ENCODE measurements around the gene FNBP1.

Gene FNBP1

DNA sequence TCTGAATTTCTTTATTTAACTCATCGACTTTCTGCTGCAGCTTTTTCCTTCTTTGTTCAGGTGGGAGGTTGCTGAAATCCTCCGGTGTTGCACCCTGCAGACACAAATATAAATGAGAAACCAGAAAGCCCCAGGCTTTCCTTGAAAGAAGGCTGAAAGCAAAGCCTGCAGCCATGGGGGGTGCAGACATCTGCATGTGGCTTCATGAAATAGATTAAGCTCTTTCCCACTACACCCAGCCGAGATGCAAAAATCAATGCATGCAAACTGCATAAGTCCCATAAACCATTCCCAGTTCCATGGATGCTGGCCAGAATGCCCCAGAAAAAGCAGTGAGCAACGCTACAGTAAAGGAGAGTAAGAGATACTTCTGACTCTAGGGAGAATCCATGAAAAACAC lies 134.1 kb downstream of the FNBP1 start:
- DNase-seq (ENCODE audit: low read depth), result no peak
- TF ChIP-seq, protein P1, sequence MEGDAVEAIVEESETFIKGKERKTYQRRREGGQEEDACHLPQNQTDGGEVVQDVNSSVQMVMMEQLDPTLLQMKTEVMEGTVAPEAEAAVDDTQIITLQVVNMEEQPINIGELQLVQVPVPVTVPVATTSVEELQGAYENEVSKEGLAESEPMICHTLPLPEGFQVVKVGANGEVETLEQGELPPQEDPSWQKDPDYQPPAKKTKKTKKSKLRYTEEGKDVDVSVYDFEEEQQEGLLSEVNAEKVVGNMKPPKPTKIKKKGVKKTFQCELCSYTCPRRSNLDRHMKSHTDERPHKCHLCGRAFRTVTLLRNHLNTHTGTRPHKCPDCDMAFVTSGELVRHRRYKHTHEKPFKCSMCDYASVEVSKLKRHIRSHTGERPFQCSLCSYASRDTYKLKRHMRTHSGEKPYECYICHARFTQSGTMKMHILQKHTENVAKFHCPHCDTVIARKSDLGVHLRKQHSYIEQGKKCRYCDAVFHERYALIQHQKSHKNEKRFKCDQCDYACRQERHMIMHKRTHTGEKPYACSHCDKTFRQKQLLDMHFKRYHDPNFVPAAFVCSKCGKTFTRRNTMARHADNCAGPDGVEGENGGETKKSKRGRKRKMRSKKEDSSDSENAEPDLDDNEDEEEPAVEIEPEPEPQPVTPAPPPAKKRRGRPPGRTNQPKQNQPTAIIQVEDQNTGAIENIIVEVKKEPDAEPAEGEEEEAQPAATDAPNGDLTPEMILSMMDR (IDR thresholded peaks at IDR 0.05; ENCODE audit: low read length, missing control alignments), result no peak
- H3K4me3 ChIP-seq (replicated peaks; ENCODE audit: low read depth, low read length), result no peak overlapping the region

DNA sequence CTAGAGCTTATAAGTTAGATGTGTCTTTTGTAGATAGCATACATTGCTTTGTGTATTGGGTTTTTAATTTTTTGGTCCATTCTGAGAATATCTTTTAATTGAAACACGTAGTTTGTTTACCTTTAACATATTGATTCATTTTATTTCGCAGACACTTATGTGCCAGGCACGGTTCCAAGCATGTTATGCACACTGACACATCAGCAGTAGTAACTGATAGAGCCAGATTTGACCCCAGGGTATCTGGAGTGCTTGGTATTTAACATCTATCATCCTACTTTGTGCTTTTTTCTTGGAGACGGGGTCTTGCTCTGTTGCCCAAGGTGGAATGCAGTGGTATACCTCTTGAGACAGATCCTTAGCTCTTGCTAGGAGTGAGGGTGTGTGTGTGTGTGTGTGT lies 135.8 kb downstream of the FNBP1 start:
- H3K4me3 ChIP-seq (replicated peaks; ENCODE audit: low read depth, low read length), result no peak overlapping the region
- no peak for DNase-seq (ENCODE audit: low read depth)
- TF ChIP-seq, protein P1 (IDR thresholded peaks at IDR 0.05; ENCODE audit: low read length, missing control alignments), result no peak

DNA sequence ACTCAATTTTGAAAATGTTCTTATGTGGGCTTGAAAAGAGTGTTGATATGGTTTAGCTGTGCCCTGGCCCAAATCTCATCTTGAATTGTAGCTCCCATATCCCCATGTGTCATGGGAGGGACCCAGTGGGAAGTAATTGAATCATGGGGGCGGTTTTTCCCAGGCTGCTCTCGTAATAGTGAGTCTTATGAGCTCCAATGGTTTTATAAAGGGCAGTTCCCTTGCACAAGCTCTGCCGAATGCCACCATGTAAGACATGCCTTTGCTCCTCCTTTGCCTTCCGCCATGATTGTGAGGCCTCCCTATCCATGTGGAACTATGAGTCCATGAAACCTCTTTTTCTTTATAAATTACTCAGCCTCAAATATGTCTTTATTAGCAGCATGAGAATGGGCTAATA lies 136.7 kb downstream of the FNBP1 start:
- no peak for DNase-seq (ENCODE audit: low read depth)
- TF ChIP-seq, protein P1 (IDR thresholded peaks at IDR 0.05; ENCODE audit: low read length, missing control alignments), result no peak
- H3K4me3 ChIP-seq (replicated peaks; ENCODE audit: low read depth, low read length), result no peak overlapping the region

DNA sequence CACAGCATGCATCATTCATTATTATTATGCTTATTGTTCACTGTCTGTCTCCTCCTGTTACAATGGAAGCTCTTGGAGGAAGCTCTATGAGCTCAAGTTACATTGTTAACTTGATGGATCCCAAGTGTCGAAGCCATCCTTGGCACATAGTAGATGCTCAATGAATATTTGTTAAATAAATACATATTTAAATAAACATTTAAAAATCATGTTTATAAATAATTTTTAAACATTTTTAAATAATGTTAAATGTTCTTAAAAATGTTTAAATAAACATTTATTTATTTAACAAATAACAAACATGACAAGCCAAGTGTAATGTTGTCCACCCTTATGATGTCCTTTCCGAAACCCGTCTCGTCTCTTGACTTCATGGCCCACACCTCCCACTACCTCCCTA lies 138.3 kb downstream of the FNBP1 start:
- no peak overlapping the region for H3K4me3 ChIP-seq (replicated peaks; ENCODE audit: low read depth, low read length)
- TF ChIP-seq, protein P1 (IDR thresholded peaks at IDR 0.05; ENCODE audit: low read length, missing control alignments), result no peak
- DNase-seq (ENCODE audit: low read depth), result no peak

DNA sequence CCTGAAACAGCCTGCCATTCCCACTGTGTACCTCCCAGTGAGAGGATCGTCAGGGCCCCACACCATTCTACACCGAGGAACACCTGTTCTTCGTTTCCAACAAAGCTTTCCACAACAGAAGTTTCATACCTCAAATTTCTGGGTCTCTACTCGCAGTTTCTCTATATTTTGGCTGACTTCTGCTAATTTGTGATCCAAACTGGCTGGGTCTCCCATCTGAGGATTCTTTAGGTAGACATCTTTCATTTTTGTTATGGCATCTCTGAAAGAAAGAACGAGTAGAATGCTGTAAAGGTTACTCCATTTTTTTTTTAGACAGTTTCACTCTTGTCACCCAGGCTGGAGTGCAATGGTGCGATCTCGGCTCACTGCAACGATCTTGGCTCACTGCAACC lies 140.3 kb downstream of the FNBP1 start:
- H3K4me3 ChIP-seq (replicated peaks; ENCODE audit: low read depth, low read length), result no peak overlapping the region
- DNase-seq (ENCODE audit: low read depth), result no peak

DNA sequence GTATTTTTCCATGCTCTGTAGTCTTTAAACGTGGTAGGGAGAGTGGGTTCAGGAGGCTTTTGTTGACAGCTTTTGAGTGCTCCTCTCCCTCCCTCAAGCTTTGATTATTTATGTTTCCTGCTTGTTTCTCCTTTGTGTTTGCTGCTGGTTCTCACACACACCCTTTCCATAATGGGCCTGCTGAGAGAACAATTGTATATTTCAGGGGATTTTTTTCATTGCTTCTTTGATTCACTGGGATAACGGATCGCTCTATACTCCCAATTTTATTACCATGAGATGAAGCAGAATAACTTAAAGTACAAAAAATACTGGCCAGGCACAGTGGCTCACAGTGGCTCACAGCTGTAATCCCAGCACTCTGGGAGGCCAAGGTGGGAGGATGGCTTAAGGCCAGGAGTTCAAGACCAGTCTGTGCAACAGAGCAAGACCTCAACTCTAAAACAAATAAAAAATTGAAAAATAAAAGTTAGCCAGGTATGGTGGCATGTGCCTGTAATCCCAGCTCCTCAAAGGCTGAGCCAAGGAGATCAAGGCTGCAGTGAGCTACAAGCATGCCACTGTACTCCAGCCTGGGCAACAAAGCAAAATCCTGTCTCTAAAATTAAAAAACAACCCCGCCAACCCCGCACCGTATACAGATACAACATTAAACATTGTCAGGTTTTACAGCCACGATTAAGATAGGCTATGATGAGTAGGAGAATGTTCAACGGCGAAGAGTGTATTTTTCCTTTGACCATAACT lies 140.8 kb downstream of the FNBP1 start:
- TF ChIP-seq, protein P1 (IDR thresholded peaks at IDR 0.05; ENCODE audit: low read length, missing control alignments), result no peak
- no peak for DNase-seq (ENCODE audit: low read depth)
- no peak overlapping the region for H3K4me3 ChIP-seq (replicated peaks; ENCODE audit: low read depth, low read length)

More for the DNA sequence above, 140.3 kb downstream of the FNBP1 start:
- TF ChIP-seq, protein P1 (IDR thresholded peaks at IDR 0.05; ENCODE audit: low read length, missing control alignments), result no peak
